HG02759 (cell line): ENCODE data around the gene LDB2.

ENCODE experiments used
- ATAC-seq: cut with Tn5 transposase; IDR thresholded peaks from one replicate; pipeline ENCODE4 v1.9.1; 2021; ENCODE audit warnings: mild to moderate bottlenecking, moderate library complexity; ENCODE audit not compliant: unreplicated experiment

Gene LDB2

DNA sequence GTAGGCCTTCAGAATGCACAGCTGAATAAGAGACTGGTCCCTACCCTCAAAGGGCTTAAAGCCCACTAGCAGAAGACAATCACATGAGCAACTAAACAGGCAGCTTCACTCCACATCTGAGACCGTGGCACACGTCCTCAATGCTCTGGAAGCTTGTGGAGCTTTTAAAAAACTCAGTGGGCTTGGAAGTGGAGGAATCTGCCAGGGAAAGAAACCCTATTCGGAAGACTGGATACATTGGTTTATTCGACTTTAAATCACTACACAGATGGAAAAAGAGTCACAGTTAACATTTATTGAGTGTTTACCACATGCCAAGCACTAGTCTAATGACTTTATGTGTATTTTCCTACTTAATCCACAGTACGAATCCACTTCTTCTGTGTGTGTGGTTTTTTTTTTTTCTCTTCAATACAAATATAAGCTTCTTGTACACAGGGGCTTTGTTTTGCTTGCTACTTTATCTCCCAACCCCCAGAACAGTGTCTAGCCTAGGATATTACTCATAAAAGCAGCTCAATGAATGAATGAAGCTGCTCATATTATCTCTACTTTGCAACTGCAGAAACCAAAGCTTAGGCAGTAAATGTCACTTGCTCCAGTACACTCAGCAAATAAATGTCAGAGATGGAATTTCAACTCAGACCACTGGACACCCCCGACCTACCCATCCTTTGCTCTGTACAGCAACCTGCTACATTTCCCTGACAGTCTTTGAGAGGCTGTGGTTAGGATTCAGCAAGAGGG is 137.7 kb downstream of the LDB2 start:
- ATAC-seq = no peak

DNA sequence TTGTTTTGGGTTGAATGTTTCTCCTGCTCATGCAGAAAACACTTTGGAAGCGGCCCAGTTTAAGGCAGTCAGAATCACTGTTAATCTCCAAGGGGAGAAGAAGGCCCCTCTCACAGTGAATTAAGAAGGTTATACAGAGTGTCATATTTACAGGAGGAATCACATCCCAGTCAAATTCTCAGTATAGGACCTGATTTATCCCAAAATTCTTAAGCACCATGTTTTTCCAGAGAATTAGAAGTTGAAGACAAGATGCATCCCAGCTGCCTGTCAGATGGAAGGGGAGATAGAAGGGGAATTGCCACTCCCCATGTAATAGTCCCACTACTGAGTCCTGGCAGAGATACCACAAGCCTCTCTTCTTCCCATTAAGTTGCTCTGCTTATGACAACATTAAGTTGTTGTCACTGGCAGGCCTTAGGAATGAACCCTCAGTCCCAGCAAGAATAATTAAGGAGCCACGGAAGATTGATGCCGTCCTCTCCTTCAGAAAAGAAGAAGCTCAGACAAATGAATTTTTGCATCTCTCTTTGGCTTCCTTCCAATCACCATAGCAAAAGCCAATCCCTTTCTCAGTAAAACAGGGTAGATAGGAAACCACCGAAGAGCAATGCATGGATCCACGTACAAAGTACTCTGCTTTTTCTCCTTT is 138.4 kb downstream of the LDB2 start:
- no peak for ATAC-seq

DNA sequence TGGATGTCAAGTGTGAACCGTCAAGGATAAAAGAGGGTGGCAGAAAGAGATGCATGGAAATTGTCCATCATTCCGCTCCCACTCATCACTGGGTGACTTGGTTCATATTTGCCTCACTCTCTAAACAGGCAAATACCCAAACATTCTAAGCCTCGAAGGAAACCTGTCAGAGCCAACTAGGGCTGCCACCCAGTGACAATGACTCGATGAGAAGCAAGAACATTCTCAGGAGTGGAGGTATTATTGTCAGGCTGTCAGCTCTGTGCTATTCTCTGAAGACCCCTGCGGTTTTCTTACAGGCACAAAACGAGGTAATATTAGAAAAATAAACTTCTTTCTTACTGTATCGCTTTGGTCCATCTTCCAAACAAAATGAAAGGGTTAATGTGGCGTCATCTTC is 139.6 kb downstream of the LDB2 start:
- ATAC-seq = no peak

DNA sequence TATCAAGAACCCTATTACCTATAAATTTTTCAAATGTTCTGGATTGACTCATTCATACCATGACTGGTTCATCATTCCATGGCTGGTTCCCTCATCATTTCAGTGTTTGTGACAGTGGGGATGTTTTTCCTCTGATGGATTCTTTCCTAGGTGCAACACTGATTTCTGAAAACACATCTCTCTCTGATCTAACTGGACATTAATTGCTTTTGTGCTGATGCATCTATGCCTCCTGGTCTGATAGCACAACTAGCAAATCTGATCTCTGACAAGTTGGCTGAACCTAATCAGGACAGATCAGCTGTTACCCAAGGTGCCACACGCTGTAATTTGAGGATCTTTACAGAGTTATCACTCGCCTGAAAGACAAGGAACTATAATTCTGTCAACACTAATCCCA is 140.2 kb downstream of the LDB2 start:
- no peak for ATAC-seq

DNA sequence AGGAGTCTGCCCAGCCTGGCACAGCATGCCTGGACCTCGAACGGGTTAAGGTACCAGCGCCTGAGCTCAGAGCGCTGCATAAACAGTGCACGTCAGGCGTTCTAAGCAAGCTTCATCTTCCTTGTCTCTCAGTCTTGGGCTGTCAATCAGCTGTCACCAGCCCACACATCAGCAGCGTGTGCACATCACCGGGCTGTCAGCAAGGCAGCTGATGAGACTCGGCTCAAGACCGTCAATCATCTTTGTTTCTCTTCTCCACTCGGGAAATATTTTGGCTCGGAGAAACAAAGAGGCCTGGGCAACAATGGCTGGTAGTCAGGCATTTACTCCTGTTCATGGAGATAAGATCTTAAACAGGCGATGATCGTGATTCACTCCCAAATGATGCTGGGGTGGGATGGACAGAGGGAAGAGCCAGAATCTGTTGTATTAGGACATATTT is 141.3 kb downstream of the LDB2 start:
- ATAC-seq = no peak

DNA sequence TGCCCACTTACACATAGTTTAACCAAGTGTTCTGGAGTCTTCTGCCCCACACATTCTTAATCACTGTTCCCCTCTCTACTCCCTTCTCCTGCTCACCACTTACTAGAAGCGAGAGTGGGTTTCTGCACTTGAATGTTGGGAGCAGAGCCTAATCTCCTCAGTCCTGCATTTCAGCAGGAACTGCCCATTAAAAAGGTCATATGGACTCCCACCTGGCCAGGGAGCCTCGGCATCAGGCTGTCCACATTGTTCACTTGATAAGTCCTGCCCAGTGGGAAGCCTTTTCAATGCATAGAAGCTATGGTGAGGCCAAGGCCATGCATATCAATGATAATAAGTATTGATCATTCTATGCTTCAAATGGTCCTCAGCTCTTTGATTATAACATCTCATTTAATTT is 144.3 kb downstream of the LDB2 start:
- ATAC-seq = no peak

DNA sequence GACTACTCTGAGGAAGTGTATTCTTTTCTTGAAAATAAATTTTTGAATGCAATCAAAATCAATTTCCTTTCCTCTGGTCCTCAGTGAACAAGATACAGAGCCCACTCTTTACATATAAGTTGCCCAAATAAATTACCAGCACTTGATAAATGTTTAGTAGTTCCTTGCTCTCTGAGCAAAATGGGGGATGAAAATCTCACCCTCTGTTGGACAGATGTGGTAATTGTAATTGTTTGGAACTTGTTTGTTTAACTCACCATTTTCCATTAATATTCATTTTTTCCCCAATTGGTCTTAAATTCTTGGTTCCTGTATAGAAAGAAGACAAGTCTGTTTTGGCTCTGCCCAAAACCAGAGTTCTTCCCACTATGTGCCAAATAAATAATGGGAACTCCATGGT is 146.3 kb downstream of the LDB2 start:
- no peak for ATAC-seq

DNA sequence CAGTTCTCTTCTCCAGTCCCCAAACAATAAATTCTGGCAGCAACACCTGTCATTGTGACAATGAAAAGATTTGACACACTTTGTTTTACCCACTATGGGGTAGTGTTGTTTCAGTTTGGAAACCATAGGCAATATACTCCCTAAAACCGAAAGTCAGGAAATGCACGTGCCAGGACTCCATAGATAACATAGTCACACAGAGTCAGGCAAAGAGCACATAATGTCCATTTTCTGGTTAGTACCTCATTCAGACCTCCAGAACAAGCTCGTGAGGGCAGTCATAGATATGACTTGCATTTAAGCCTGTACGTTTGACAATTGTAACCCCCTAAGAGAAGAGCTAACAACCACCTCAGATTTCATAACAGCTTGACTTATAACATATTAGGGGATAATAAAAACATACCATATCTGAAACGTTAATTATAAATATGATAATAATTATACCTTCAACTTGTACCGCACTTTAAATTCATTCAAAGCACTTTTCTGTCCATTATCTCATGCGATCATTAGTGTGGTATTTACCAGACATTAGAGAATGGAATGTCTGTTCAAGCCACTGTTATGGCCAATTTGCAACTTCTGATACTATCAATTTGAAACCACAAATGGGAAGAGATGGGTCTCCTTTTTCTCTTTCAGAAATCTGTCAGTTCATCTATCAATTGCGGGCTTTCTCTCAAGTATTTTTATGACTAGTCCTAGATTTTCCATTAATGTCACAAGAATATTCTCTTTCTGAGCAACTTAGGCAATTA is 147.4 kb downstream of the LDB2 start:
- no peak for ATAC-seq

DNA sequence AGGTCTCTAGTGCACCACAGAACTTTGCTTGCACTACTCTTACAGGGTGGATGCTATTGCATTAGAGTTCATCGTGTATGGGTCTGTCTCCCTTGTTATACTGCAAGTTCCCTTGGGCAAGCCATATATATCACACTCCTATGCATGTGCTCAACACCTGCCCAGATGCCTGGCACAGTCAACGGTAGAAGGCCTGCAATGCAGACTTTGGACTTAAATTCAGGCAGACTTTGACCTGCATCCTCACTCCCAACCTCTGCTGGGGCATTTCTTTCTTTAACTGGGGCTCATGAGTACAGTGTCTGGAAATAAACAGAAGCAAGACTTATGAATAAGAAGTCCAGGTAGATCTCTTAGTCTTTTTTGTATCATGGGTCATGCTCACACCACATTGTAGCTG is 148.2 kb downstream of the LDB2 start:
- no peak for ATAC-seq

DNA sequence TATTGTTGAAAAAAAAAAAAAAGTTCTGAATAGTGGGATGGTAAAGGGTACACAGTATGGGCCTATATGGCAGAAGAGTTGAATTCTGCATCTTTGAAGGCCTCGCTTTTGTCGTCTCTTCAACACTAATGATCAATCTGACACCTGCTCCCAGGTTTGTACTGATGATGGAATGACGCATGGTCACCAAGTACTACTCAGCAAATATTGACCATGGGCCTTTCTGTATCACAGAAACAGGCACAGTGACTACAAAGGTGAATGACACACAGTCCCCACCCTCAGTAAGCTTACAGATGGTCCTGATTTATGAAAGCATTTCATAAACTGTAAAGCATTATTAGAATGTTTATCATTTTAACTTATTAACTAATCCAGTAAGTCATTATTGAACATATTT is 152.6 kb downstream of the LDB2 start:
- ATAC-seq = no peak

DNA sequence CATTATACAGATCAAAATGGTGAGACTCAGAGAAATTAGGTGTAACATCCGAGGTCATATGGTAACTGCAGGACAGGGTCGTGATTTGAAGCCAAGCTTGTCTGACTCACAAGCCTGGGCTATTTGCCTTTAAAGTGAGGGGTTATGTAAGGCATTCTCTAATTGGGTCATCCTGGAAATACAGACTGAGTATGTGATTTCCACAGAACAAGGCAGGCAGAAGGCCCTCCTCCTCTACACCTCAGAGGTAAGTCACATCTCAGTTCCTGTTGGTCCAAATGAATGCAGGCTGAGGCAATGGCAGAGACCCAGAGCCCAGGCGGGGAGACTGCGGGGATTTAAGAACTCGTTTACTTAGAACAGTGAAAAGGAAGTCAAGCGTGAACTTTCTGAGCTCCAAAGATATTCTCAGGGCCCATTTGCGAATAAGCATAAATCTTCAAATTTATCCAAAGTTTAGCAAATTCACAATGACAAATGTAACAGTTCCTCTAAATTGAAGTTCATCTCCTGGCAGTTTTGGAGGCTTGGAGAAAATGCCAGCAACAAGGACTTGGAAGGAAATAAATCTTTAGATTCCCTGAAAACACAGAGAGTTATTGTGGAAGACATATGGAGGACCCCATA is 153.3 kb downstream of the LDB2 start:
- ATAC-seq = no peak

DNA sequence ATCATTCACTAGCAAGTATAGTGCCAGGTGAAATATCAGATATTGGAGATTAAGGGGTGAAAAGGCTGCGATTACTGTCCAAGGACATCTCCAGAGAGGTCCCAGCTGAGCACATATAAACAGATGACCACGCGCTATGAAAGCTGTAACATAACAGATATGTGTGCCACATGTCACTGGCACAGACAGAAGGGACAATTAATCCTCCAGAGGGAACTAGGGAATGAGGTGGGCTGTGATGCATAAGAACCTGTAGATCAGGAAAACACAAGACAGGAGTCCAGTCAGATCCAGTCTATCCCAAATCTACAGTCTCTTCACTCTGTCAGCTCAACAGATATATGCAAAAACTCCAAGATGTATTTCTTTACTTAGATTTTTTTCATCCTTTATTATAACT is 157.2 kb downstream of the LDB2 start:
- ATAC-seq = no peak

DNA sequence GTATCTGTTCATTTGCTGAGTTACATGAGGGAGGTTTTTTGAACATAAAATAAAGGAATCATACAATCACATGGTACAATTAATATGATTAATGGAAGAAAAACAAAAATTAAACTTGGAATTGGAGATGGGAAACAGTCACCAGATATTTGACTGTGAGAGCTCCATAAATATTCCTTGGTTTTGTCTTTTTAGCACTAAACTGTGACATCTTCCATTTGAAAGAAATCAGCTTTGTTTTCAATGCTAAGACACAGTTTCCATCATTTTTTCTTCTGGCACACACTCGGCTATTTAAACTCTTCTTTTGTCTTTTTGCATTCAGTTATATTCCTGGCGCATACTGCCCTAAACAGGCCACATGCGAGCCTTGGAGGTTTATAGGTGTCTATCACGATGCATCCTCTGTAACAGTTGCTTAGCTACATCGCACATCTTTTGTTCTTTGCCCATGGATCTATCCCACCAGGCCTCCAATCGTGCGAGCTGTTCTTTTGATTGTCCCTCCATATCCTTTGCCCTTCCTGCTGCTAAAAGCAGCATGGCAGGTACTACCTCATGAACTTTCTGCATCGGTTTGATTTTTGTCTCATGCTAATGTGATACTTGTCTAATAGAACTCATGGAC is 158.3 kb downstream of the LDB2 start:
- ATAC-seq = no peak

DNA sequence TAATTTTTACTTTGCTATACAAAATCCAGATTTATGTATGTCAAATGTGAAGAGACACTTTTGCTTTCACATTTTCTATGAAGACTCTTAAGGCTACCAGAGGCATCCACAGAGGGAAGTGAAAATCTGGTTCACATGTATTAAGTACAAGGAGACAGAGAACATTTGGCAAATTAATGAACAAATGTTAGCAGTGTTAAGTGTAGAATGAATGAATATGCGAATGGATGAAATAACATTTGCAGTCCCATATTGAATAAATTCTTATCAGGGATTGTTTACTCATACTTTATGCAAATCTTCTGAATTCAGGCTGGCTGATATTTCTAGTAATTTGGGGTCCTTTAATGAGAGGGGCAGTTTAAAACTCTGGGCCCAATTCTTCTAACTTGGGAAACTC is 159.9 kb downstream of the LDB2 start:
- ATAC-seq = no peak

DNA sequence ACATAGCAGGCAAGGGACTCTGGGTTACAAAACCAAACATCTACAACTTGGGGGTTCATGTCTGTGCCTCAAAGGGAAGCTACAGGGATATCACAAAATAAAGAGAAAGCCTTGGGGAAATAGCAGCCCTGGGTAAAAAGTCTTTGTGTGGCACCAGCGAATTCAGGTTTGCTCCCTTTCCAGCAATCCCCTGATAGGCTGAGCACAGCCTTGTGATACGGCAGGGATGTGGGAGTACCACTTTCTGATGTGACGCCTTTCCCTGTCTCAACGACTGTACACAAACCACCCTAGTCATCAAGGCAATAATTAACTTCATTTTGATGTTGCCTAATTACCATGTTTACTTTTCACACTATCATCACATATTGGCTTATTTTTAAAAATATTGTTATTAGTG is 164.9 kb downstream of the LDB2 start:
- no peak for ATAC-seq

DNA sequence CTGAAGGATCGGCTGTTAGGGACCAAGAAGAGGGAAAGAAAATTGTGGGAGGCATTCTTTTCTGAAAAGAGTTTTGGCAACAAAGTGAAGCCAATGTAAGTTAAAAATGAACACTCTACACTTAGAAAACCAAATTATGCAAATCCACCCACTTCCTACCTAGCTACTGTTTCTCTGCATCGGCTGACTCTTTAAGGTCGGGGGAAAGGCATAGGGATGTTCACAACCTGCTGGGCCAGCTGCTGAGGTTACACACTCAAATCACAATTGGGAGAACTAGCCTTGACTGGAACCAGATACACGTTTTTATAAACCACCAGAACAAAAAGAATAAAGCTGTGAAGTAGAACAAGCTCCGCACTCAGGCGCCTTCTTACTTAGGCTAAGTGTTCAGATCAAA is 165.7 kb downstream of the LDB2 start:
- ATAC-seq = no peak

DNA sequence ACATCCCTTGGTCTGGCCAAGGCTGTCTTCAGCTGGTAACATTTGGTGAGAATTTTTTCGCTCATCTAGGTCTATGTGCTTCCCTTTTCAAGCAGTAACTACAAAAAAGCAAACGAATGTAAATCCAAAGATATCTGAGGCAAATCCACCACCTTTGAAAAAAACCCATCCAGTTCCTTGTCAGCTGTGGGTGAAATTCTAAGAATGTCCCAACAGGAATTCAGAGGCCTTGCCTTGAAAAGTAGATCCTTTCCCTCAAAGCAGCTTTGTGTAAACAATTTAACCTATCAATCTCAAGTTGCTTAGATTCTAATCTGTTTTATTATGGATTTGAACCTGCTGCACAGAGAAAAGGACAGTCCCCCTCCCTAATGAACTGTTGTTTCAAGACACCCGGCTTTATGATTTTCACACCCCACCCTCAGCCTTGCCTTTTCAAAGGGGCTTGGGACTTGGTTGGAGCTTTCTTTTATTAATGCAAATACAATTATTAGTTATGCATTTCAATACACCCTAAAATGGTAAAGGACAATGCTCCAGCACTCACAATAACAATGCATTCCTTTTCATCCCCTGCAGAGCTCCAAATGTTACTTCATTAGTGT is 166.6 kb downstream of the LDB2 start:
- ATAC-seq = no peak

DNA sequence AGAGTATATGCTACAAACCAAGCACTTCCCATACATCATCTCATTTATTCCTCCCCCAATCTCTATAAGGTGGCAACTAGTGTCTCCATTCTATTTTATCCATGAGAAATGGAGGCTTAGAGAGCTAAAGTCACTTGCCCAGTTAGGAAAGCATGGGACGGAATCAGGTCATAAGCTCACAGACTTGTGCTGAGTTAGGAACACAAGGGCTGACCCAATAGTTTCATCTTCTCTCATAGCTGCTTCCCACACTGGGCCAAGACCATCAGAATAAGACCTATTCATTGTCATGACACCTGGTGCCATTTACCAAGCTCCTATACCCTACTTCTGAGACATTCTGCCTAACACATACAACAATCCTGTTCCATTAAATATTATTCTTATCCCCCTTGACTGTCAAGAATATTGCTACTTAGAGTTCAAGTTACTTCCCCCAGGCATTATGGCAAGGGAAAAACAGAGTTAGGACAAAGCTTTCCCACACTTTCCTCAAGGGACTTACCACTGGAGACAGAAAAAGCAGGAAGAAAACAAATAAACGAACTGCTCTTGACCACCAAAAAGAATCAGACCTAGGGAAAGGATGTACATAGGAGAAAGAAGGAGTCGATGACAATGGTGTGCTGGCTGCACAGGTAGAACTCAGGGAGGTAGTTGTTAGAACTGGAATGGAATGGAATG is 167.8 kb downstream of the LDB2 start:
- no peak for ATAC-seq

DNA sequence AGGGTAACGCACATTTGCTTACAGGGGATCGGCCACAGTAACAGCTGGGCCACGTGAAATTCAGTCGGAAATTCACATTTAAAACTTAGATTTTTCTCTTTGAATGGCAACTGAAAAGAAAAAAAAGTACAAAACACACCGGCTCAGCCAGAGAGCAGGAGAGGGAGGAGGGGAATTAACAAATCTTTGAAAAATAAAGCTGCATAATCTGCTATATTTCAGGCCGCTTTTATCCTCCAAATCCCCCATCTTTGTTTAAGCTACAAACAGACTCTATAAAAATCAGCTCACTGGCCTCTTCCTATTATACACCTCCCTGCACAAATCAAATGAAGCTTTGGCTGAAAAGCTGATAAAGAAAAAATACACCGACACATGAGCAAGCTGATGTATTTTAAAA is 169.1 kb downstream of the LDB2 start:
- ATAC-seq = no peak

DNA sequence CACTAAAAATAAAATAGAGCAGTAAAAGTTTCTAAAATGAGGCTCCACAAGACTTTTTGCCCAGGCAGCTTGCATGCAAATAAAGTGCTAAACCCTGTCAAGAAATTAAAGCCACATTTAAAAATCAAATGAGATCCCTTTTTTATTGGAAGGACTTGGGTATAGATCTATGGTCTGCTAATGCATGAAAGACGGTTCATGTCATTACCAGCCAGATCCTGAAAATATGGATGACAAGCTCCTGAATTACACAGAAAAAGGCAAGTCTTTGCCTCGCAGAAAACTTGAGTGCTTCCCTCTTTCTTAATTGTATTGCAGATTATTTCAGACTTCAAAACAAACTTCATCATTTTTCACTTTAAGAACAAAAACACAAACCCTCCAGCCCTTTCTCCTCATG is 169.6 kb downstream of the LDB2 start:
- no peak for ATAC-seq
